Glutamatergic neuron (in vitro differentiated cells): Measurements from ENCODE around the gene TSPAN5. TPM values are rescaled to one million over a fixed set of nuclear protein-coding genes. Genes with fewer than 3 reads are reported as not detected.
"Not testable (repeated sequence)": the region's sequence is repeated elsewhere in the genome, so short reads cannot be mapped to it uniquely, and the experiment has no call there.

Experiments used
- DNase-seq: peaks from one replicate; pipeline ENCODE4 v3.0.0; 2022
- H3K27ac Mint-ChIP-seq: one replicate; pipeline ENCODE4 v1.8.0; 2020; ENCODE audit warnings: mild to moderate bottlenecking, mixed read lengths, inconsistent platforms; ENCODE audit not compliant: unreplicated experiment
- H3K27me3 Mint-ChIP-seq: one replicate; pipeline ENCODE4 v1.8.0; 2020; ENCODE audit warnings: mild to moderate bottlenecking, moderate library complexity, mixed read lengths, inconsistent platforms; ENCODE audit not compliant: unreplicated experiment
- H3K36me3 Mint-ChIP-seq: one replicate; pipeline ENCODE4 v1.8.0; 2020; ENCODE audit warnings: mild to moderate bottlenecking, mixed read lengths, inconsistent platforms; ENCODE audit not compliant: unreplicated experiment
- H3K4me1 Mint-ChIP-seq: one replicate; pipeline ENCODE4 v1.8.0; 2020; ENCODE audit warnings: mild to moderate bottlenecking, low read depth, mixed read lengths, inconsistent platforms; ENCODE audit not compliant: unreplicated experiment
- H3K4me3 Mint-ChIP-seq: one replicate; pipeline ENCODE4 v1.8.0; 2020; ENCODE audit warnings: mild to moderate bottlenecking, mixed read lengths, inconsistent platforms; ENCODE audit not compliant: unreplicated experiment
- H3K9me3 Mint-ChIP-seq: one replicate; pipeline ENCODE4 v1.8.0; 2020; ENCODE audit warnings: mild to moderate bottlenecking, moderate library complexity, mixed read lengths, inconsistent platforms; ENCODE audit not compliant: unreplicated experiment
- CTCF ChIP-seq: fragments of 200-600 bp; sonication (generic); IDR thresholded peaks from one replicate; pipeline ENCODE4 v1.5.0; 2021; ENCODE audit not compliant: partially characterized antibody, unreplicated experiment
- total RNA-seq: library from RNA; stranded (reverse); fragmentation: NEBNext Ultra II Directional; extraction: Animal tissue kit (Norgen Biotek cat#: 25700); gene quantifications from one replicate; pipeline ENCODE4 v1.2.1, GENCODE V29; 2021; ENCODE audit not compliant: unreplicated experiment

The TSPAN5 gene
- total RNA-seq, 1 donor from 2014 or later = 40.5 TPM

GRCh38 chr4:98469771-98470170 lies 188.6 kb downstream of the TSPAN5 start:
- no peak for TF ChIP-seq CTCF
- peaks cover 4% of the 10 kb centered on the region for H3K9me3 Mint-ChIP-seq
- DNase-seq = no peak
- H3K4me1 Mint-ChIP-seq = peaks cover 7% of the 10 kb centered on the region
- H3K27ac Mint-ChIP-seq = no peak overlapping the region
- no peaks in the 10 kb centered on the region for H3K36me3 Mint-ChIP-seq
- H3K27me3 Mint-ChIP-seq = no peaks in the 10 kb centered on the region
- H3K4me3 Mint-ChIP-seq = no peak overlapping the region

DNA sequence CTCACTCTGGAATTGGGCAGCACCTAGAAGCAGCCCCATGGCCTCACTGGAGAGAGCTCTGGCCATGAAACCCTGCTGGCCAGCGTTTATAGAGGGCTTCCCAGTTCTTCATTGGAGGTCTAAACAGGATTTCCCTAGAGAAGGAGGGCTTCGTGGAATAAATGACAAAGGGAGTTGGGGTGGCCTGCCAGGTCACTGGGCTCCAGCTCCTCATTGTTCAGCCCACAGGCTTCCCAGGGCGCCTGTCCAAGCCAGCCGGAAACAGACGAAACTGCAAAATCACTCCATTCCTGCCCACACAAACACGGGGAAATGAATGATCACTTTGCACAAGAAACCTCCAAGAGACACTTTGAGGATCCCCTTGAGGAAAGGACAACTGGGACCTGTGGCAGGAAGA lies 189.7 kb downstream of the TSPAN5 start:
- H3K4me3 Mint-ChIP-seq = no peak overlapping the region
- TF ChIP-seq CTCF = no peak
- H3K4me1 Mint-ChIP-seq = peaks cover 7% of the 10 kb centered on the region
- no peak for DNase-seq
- no peak overlapping the region for H3K27ac Mint-ChIP-seq
- no peaks in the 10 kb centered on the region for H3K36me3 Mint-ChIP-seq
- no peaks in the 10 kb centered on the region for H3K27me3 Mint-ChIP-seq
- peaks cover 4% of the 10 kb centered on the region for H3K9me3 Mint-ChIP-seq

DNA sequence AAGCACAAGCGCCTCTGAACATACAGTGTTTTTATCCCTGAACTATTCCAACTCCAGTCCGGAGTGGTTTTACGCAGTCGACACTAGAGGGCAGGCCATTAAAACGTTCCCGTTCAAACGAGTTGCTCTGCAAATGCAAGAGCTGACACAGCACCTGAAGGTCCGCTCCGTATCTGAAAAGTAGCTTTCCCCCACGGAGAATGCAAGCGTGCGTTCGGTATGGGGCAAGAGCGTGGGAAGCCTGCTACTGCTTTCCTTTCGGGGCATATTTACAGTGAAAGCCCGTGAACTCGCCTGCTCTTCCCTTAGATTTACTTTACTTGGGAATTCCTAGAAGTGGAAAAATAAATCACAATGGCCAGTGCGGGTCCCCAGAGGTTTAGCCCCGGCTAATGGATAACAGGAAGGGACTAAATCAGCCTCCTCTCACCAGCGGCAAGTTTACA lies 190.8 kb downstream of the TSPAN5 start:
- Mint-ChIP-seq H3K4me1 (peaks cover 9% of the 10 kb centered on the region), H3K9me3 (peaks cover 4% of the 10 kb centered on the region), H3K27ac (peak overlapping the region; percentile 52), H3K36me3 (no peaks in the 10 kb centered on the region), H3K4me3 (peak overlapping the region; percentile 83), H3K27me3 (no peaks in the 10 kb centered on the region)
- peak; percentile 76 for TF ChIP-seq CTCF
- peak; percentile 65 for DNase-seq

GRCh38 chr4:98466868-98467599 lies 191.4 kb downstream of the TSPAN5 start:
- H3K36me3 Mint-ChIP-seq = peaks cover 2% of the 10 kb centered on the region
- TF ChIP-seq CTCF = no peak

DNA sequence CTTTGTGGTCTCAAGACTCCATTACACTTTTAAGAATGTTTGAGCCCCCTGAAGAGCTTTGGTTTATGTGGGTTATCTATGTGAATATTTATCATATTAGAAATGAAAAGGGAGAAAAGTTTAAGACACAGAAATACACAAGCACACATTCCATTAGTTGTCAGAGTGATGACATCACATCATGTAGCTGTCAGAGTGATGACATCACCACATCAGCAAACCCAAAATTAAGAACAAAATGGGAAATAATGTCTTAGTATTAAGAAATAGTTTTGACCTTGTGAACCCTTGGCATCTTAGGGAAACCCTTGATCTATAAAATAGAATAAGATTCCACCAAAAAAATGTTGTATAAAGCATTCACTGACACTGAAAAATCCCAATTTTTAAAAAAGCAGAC lies 195.9 kb downstream of the TSPAN5 start:
- no peak for DNase-seq
- Mint-ChIP-seq H3K27ac (no peak overlapping the region), H3K27me3 (no peaks in the 10 kb centered on the region), H3K4me3 (no peak overlapping the region), H3K9me3 (peaks cover 2% of the 10 kb centered on the region), H3K36me3 (peaks cover 5% of the 10 kb centered on the region), H3K4me1 (peaks cover 2% of the 10 kb centered on the region)
- no peak for TF ChIP-seq CTCF

More at GRCh38 chr4:98466868-98467599, 191.4 kb downstream of the TSPAN5 start:
- H3K4me1 Mint-ChIP-seq = peaks cover 9% of the 10 kb centered on the region
- DNase-seq = no peak
- peak overlapping the region; percentile 83 for H3K4me3 Mint-ChIP-seq
- H3K9me3 Mint-ChIP-seq = peaks cover 4% of the 10 kb centered on the region
- no peaks in the 10 kb centered on the region for H3K27me3 Mint-ChIP-seq
- no peak overlapping the region for H3K27ac Mint-ChIP-seq

DNA sequence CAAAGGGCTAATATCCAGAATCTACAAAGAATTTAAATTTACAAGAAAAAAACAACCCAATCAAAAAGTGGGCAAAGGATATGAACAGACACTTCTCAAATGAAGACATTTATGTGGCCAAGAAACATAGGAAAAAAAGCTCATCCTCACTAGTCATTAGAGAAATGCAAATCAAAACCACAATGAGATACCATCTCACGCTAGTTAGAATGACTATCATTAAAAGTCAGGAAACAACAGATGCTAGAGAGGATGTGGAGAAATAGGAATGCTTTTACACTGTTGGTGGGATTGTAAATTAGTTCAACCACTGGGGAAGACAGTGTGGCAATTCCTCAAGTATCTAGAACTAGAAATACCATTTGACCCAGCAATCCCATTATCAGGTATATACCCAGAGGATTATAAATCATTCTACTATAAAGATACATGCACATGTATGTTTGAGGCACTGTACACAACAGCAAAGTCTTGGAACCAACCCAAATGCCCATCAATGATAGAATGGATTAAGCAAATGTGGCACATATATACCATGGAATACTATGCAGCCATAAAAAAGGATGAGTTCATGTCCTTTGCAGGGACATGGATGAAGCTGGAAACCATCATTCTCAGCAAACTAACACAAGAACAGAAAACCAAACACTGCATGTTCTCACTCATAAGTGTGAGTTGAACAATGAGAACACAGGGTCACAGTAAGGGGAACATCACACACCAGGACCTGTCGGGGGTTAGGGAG lies 197.1 kb downstream of the TSPAN5 start:
- not testable (repeated sequence) for DNase-seq, H3K36me3 Mint-ChIP-seq, H3K9me3 Mint-ChIP-seq, H3K4me3 Mint-ChIP-seq, H3K4me1 Mint-ChIP-seq, H3K27me3 Mint-ChIP-seq, H3K27ac Mint-ChIP-seq

DNA sequence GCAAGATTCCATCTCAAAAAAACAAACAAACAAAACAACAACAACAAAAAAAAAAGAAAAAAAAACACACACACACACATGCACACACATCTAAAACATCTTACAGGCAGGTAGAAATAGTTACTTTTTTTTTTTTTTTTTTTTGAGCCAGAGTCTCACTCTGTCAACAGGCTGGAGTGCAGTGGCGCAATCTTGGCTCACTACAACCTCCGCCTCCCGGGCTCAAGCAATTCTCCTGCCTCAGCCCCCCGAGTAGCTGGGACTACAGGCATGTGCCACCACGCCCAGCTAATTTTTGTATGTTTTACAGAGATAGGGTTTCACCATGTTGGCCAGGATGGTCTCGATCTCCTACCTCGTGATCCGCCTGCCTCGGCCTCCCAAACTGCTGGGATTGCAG lies 201.0 kb downstream of the TSPAN5 start:
- not testable (repeated sequence) for H3K36me3 Mint-ChIP-seq, H3K27ac Mint-ChIP-seq, H3K27me3 Mint-ChIP-seq, DNase-seq, H3K4me1 Mint-ChIP-seq, H3K4me3 Mint-ChIP-seq, H3K9me3 Mint-ChIP-seq
